WTC11 (cell line): ENCODE data around the gene IL17RB. TPM values are rescaled to one million over a fixed set of nuclear protein-coding genes. Genes with fewer than 3 reads are reported as not detected.

Experiments used
- ATAC-seq: fragments of 200-7000 bp; cut with Tn5 transposase; 2 replicates; pipeline ENCODE4 v1.10.0; 2021; ENCODE audit warnings: mild to moderate bottlenecking, moderate library complexity
- CTCF ChIA-PET: fragments of 300-600 bp; sonication (Branson Sonifier 250); formaldehyde crosslinking; loops from one replicate; lab custom pipeline; 2021; ENCODE audit warnings: antibody characterized with exemption; lab: Charles Lee
- POLR2A ChIA-PET: fragments of 350-600 bp; sonication (Branson Sonifier 250); formaldehyde crosslinking; loops from one replicate; lab custom pipeline; 2021; ENCODE audit warnings: antibody characterized with exemption; lab: Charles Lee
- DNase-seq: peaks from one replicate; pipeline ENCODE4 v3.0.0; 2021; ENCODE audit warnings: low spot score
- H3K27ac Mint-ChIP-seq: 2 replicates; pipeline ENCODE4 v1.8.0; 2021; ENCODE audit warnings: mixed read lengths
- H3K27me3 Mint-ChIP-seq: 2 replicates; pipeline ENCODE4 v1.8.0; 2021; ENCODE audit warnings: low read depth, mild to moderate bottlenecking, moderate library complexity, mixed read lengths
- H3K36me3 Mint-ChIP-seq: 2 replicates; pipeline ENCODE4 v1.8.0; 2021; ENCODE audit warnings: mixed read lengths
- H3K4me1 Mint-ChIP-seq: 2 replicates; pipeline ENCODE4 v1.8.0; 2022; ENCODE audit warnings: mixed read lengths
- H3K4me3 Mint-ChIP-seq: 2 replicates; pipeline ENCODE4 v1.8.0; 2021; ENCODE audit warnings: mild to moderate bottlenecking, moderate library complexity, mixed read lengths
- H3K9me3 Mint-ChIP-seq: 2 replicates; pipeline ENCODE4 v1.8.0; 2021; ENCODE audit warnings: mixed read lengths
- ATF3 ChIP-seq: sonication (generic); formaldehyde crosslinking; conservative IDR thresholded peaks from 2 replicates; pipeline ENCODE4 v1.8.1; 2022; ENCODE audit warnings: mild to moderate bottlenecking, missing genetic modification reagents
- CTCF ChIP-seq: fragments of 200-600 bp; IDR thresholded peaks from 2 replicates; pipeline ENCODE4 v1.8.0; 2022; ENCODE audit warnings: antibody characterized with exemption
- ETV6 ChIP-seq: sonication (generic); formaldehyde crosslinking; IDR thresholded peaks from 2 replicates; pipeline ENCODE4 v1.8.1; 2022; ENCODE audit warnings: mild to moderate bottlenecking, missing genetic modification reagents
- FOXP1 ChIP-seq: sonication (generic); formaldehyde crosslinking; IDR thresholded peaks from 2 replicates; pipeline ENCODE4 v1.8.0; 2022; ENCODE audit warnings: missing genetic modification reagents, mild to moderate bottlenecking, moderate library complexity, borderline replicate concordance
- GABPB1 ChIP-seq: sonication (generic); formaldehyde crosslinking; IDR thresholded peaks from 2 replicates; pipeline ENCODE4 v1.8.1; 2023; ENCODE audit warnings: mild to moderate bottlenecking, missing genetic modification reagents
- IRF2 ChIP-seq: sonication (generic); formaldehyde crosslinking; IDR thresholded peaks from 2 replicates; pipeline ENCODE4 v1.8.0; 2022; ENCODE audit warnings: low read depth, missing genetic modification reagents, borderline replicate concordance
- JAZF1 ChIP-seq: fragments of 250-450 bp; sonication (Bioruptor Pico); IDR thresholded peaks from 2 replicates; pipeline ENCODE4 v1.9.0; 2021; ENCODE audit warnings: moderate library complexity, mild to moderate bottlenecking, inconsistent platforms
- KAT7 ChIP-seq: sonication (generic); formaldehyde crosslinking; IDR thresholded peaks from 2 replicates; pipeline ENCODE4 v1.8.1; 2023; ENCODE audit warnings: missing genetic modification reagents, mild to moderate bottlenecking, borderline replicate concordance
- MLX ChIP-seq: sonication (generic); formaldehyde crosslinking; IDR thresholded peaks from 2 replicates; pipeline ENCODE4 v1.8.1; 2023; ENCODE audit warnings: mild to moderate bottlenecking, missing genetic modification reagents, moderate library complexity
- MXD4 ChIP-seq: fragments of 250-450 bp; sonication (Bioruptor Pico); IDR thresholded peaks from 2 replicates; pipeline ENCODE4 v1.8.0; 2021; ENCODE audit warnings: mild to moderate bottlenecking, moderate library complexity, borderline replicate concordance
- NR1H2 ChIP-seq: sonication (generic); formaldehyde crosslinking; IDR thresholded peaks from 2 replicates; pipeline ENCODE4 v1.9.0; 2021; ENCODE audit warnings: mild to moderate bottlenecking, moderate library complexity, missing genetic modification reagents
- OVOL2 ChIP-seq: fragments of 250-450 bp; sonication (Bioruptor Pico); IDR thresholded peaks from 2 replicates; pipeline ENCODE4 v1.9.0; 2021; ENCODE audit warnings: mild to moderate bottlenecking, borderline replicate concordance
- SMAD3 ChIP-seq: sonication (generic); formaldehyde crosslinking; IDR thresholded peaks from 2 replicates; pipeline ENCODE4 v1.8.0; 2022; ENCODE audit warnings: missing genetic modification reagents, mild to moderate bottlenecking, borderline replicate concordance
- SMAD4 ChIP-seq: sonication (generic); formaldehyde crosslinking; IDR thresholded peaks from 2 replicates; pipeline ENCODE4 v1.8.0; 2022; ENCODE audit warnings: mild to moderate bottlenecking, missing genetic modification reagents
- SOX15 ChIP-seq: fragments of 250-450 bp; sonication (Bioruptor Pico); IDR thresholded peaks from 2 replicates; pipeline ENCODE4 v1.9.0; 2021; ENCODE audit warnings: mild to moderate bottlenecking
- STAT6 ChIP-seq: sonication (generic); formaldehyde crosslinking; conservative IDR thresholded peaks from 2 replicates; pipeline ENCODE4 v1.8.1; 2023; ENCODE audit warnings: mild to moderate bottlenecking, low read depth, missing genetic modification reagents, moderate library complexity
- TCF7 ChIP-seq: sonication (generic); formaldehyde crosslinking; IDR thresholded peaks from 2 replicates; pipeline ENCODE4 v1.8.0; 2022; ENCODE audit warnings: mild to moderate bottlenecking, low read depth, missing genetic modification reagents, moderate library complexity
- ZMAT4 ChIP-seq: fragments of 250-450 bp; sonication (Bioruptor Pico); IDR thresholded peaks from 2 replicates; pipeline ENCODE4 v1.9.0; 2021; ENCODE audit warnings: mild to moderate bottlenecking
- ZNF219 ChIP-seq: sonication (generic); formaldehyde crosslinking; IDR thresholded peaks from 2 replicates; pipeline ENCODE4 v1.8.0; 2023; ENCODE audit warnings: missing genetic modification reagents, mild to moderate bottlenecking, borderline replicate concordance
- ZNF423 ChIP-seq: fragments of 250-450 bp; sonication (Bioruptor Pico); IDR thresholded peaks from 2 replicates; pipeline ENCODE4 v2.1.2; 2022; ENCODE audit warnings: mild to moderate bottlenecking, moderate library complexity
- total RNA-seq: library from RNA; stranded (reverse); gene quantifications from 3 replicates; pipeline ENCODE4 v1.2.3, GENCODE V29; 2021

The IL17RB gene
- total RNA-seq, 1 experiment from 2014 or later: 5.6 TPM

- Mint-ChIP-seq H3K27ac (no peak overlapping the region), H3K4me3 (no peak overlapping the region), H3K4me1 (no peaks in the 10 kb centered on the region), H3K9me3 (no peaks in the 10 kb centered on the region), H3K36me3 (no peaks in the 10 kb centered on the region; the same call in 1 of the 2 replicates), H3K27me3 (no peaks in the 10 kb centered on the region)
- POLR2A ChIA-PET: no interaction called here
- CTCF ChIA-PET: interaction anchor here (0.7 kb wide), 1 partner anchor 79 kb away, joined by 5 read pairs; no protein-coding TSS in a partner anchor
- ATAC-seq: no peak
- no peak for DNase-seq
- TF ChIP-seq ZMAT4 (CRISPR knock-in tag): no peak
- TF ChIP-seq MXD4 (CRISPR knock-in tag): no peak
- no peak for TF ChIP-seq OVOL2 (CRISPR knock-in tag)
- TF ChIP-seq FOXP1 (CRISPR knock-in tag): no peak
- TF ChIP-seq SOX15 (CRISPR knock-in tag): no peak
- no peak for TF ChIP-seq CTCF
- no peak for TF ChIP-seq ETV6
- no peak for TF ChIP-seq IRF2 (CRISPR knock-in tag)
- no peak for TF ChIP-seq MLX (CRISPR knock-in tag)
Observed at GRCh38 chr3:53817211-53817610, 29.2 kb upstream of the IL17RB start.

GRCh38 chr3:53817809-53818208 is 28.6 kb upstream of the IL17RB start:
- CTCF ChIA-PET: no interaction called here
- TF ChIP-seq GABPB1 (CRISPR knock-in tag) (no peak), JAZF1 (CRISPR knock-in tag) (no peak), CTCF (no peak), ZNF423 (no peak), ETV6 (no peak), TCF7 (CRISPR knock-in tag) (no peak), NR1H2 (CRISPR knock-in tag) (no peak), ATF3 (CRISPR knock-in tag) (no peak), KAT7 (CRISPR knock-in tag) (no peak), SMAD3 (CRISPR knock-in tag) (no peak), SMAD4 (CRISPR knock-in tag) (no peak), STAT6 (no peak), ZNF219 (CRISPR knock-in tag) (no peak)
- POLR2A ChIA-PET: no interaction called here
- Mint-ChIP-seq H3K4me3 (no peak overlapping the region), H3K27me3 (no peaks in the 10 kb centered on the region), H3K36me3 (no peaks in the 10 kb centered on the region; the same call in 1 of the 2 replicates), H3K9me3 (no peaks in the 10 kb centered on the region), H3K4me1 (no peaks in the 10 kb centered on the region), H3K27ac (no peak overlapping the region)
- DNase-seq (no peak), ATAC-seq (no peak)
